ENCODE results near the gene AFF3.

AFF3 gene

GRCh38 chr2:99637159-99637697 lies 505.2 kb downstream of the AFF3 start:
- H3K27ac ChIP-seq: no peak overlapping the region
- no peak for TF ChIP-seq CTCF (conservative IDR thresholded peaks at IDR 0.05)

GRCh38 chr2:99636144-99637034 lies 506.0 kb downstream of the AFF3 start:
- no peak for TF ChIP-seq CTCF (conservative IDR thresholded peaks at IDR 0.05)
- no peak overlapping the region for H3K27ac ChIP-seq

GRCh38 chr2:99635710-99636109 lies 506.7 kb downstream of the AFF3 start:
- H3K27ac ChIP-seq: no peak overlapping the region
- TF ChIP-seq CTCF (conservative IDR thresholded peaks at IDR 0.05): no peak

GRCh38 chr2:99634234-99634633 lies 508.2 kb downstream of the AFF3 start:
- TF ChIP-seq CTCF (conservative IDR thresholded peaks at IDR 0.05): no peak
- H3K27ac ChIP-seq: no peak overlapping the region

- TF ChIP-seq CTCF (conservative IDR thresholded peaks at IDR 0.05): no peak
- no peak overlapping the region for H3K27ac ChIP-seq
Measured at GRCh38 chr2:99631700-99632099, 510.7 kb downstream of the AFF3 start.

- H3K27ac ChIP-seq: no peak overlapping the region
- TF ChIP-seq CTCF (conservative IDR thresholded peaks at IDR 0.05): no peak
Measured at GRCh38 chr2:99629320-99629719, 513.1 kb downstream of the AFF3 start.

- no peak for TF ChIP-seq CTCF (conservative IDR thresholded peaks at IDR 0.05)
Measured at GRCh38 chr2:99626158-99626557, 516.2 kb downstream of the AFF3 start.

More at GRCh38 chr2:99626158-99626557, 516.2 kb downstream of the AFF3 start:
- H3K27ac ChIP-seq: no peak overlapping the region

Measured in VCaP (cell line).